Lung (tissue), 12 donors: ENCODE data around the gene STK25. TPM values are rescaled to one million over a fixed set of nuclear protein-coding genes. Genes with fewer than 3 reads are reported as not detected.

Source experiments
- ATAC-seq: fragments of 200-7000 bp; cut with Tn5 transposase; one replicate; pipeline ENCODE4 v1.9.1; 2020; ENCODE audit warnings: moderate number of reproducible peaks; ENCODE audit not compliant: insufficient read depth, low FRiP score
- DNase-seq, 3 donors: peaks; one replicate each; pipeline ENCODE4 v3.0.0-alpha.2; 2013 to 2017
- H3K27ac ChIP-seq, 2 donors: one replicate each; pipeline ENCODE4 v1.5.1; 2013; ENCODE audit warnings: mild to moderate bottlenecking in 2 of 2, moderate library complexity in 2 of 2, control low read depth in 1 of 2, inconsistent platforms in 1 of 2, low read depth in 1 of 2, low read length in 1 of 2
- H3K27me3 ChIP-seq, 3 donors: one replicate each; pipeline ENCODE4 v1.5.1; 2013; ENCODE audit warnings: low read length in 2 of 3; ENCODE audit not compliant: control insufficient read depth in 3 of 3, insufficient read depth in 3 of 3
- H3K36me3 ChIP-seq, 4 donors: one replicate each; pipeline ENCODE4 v1.5.1; 2013; ENCODE audit warnings: low read length in 4 of 4, mild to moderate bottlenecking in 1 of 4, moderate library complexity in 1 of 4; ENCODE audit not compliant: control insufficient read depth in 4 of 4, insufficient read depth in 4 of 4
- H3K4me1 ChIP-seq, 5 donors: one replicate each; pipeline ENCODE4 v1.5.1; 2013; ENCODE audit warnings: low read length in 5 of 5, mild to moderate bottlenecking in 2 of 5, moderate library complexity in 1 of 5; ENCODE audit not compliant: control insufficient read depth in 5 of 5, insufficient read depth in 5 of 5
- H3K4me3 ChIP-seq: one replicate; pipeline ENCODE4 v1.5.1; 2013; ENCODE audit warnings: mild to moderate bottlenecking, control low read depth, moderate library complexity
- H3K9ac ChIP-seq, 2 donors: one replicate each; pipeline ENCODE4 v1.5.1; 2013; ENCODE audit warnings: low read length in 2 of 2, control low read depth in 1 of 2; ENCODE audit not compliant: insufficient read depth in 1 of 2
- H3K9me3 ChIP-seq, 4 donors: one replicate each; pipeline ENCODE4 v1.5.1; 2013; ENCODE audit warnings: low read length in 3 of 4, mild to moderate bottlenecking in 1 of 4, moderate library complexity in 1 of 4; ENCODE audit not compliant: control insufficient read depth in 4 of 4, insufficient read depth in 3 of 4
- CTCF ChIP-seq: IDR thresholded peaks from 2 replicates; pipeline ENCODE4 v1.5.1; 2012; ENCODE audit warnings: mild to moderate bottlenecking; ENCODE audit errors: control extremely low read depth, extremely low read depth
- WGBS, 2 donors: extraction: QIAGEN DNeasy Blood & Tissue Kit; methylation state at CpG; one replicate each; pipeline ENCODE4 v1.1.7; 2013; 5-methylcytosine and 5-hydroxymethylcytosine counted together
- polyA plus RNA-seq, 2 donors: library from polyadenylated mRNA; stranded (reverse); fragments of 200-250 nt; gene quantifications; one replicate each; pipeline ENCODE4 v1.2.1, GENCODE V29; 2013
- total RNA-seq, 2 donors: library from RNA; depleted of rRNA in 1 of 2; stranded (reverse); fragments of >200 nt in 1 of 2; gene quantifications; one replicate each; pipeline ENCODE4 v1.2.1, GENCODE V29; 2014 to 2021
- donor health status: control.
- donor health status: control.
- donor health status: Bipolar disorder and iron deficiency.
- donor health status: healthy.
- donor health status: DM: yes; HTN: yes; CAD: no.

STK25 gene
- total and polyA plus RNA-seq, 4 donors = 126 to 182 (median 136) TPM

- DNase-seq = no peak
- Histone ChIP-seq H3K4me1 (no peaks in the 10 kb centered on the region), H3K36me3 (no peaks in the 10 kb centered on the region), H3K27me3 (no peaks in the 10 kb centered on the region), H3K9me3 (peaks cover 0 to 2% (median 0%) of the 10 kb centered on the region in 4 donors), H3K9ac (no peak overlapping the region), H3K4me3 (no peak overlapping the region), H3K27ac (no peak overlapping the region)
- no peak for ATAC-seq
- WGBS, 2 donors = 83 to 89% methylated on average over 16 to 17 of the region's 17 CpGs
- TF ChIP-seq CTCF = no peak
These were observed 26.5 kb upstream of the STK25 start for GRCh38 chr2:241534701-241535375.

DNA sequence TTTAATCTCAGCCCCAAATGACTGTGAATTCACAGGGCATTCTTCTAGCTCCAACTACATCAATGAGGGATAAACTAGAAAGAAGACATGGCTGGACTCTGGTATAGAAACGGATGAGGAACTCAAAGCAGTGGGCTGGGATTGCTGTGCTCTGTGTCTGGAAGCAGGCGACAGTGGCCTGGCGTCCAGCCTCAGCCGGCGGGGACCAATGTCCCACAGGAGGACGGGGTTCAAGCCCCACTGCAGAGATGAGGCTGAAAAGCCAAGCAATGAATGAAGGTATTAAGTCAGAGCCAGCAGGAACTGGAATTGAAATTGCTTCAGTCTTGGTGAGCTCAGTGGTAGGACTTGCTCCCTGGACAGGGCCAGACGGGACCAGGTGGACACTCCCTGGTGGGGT, 25.9 kb upstream of the STK25 start:
- DNase-seq = no peak
- 88 to 94% methylated on average over 7 of the region's 7 CpGs for WGBS, 2 donors
- H3K4me1 ChIP-seq = no peaks in the 10 kb centered on the region
- H3K4me3 ChIP-seq = no peak overlapping the region
- H3K36me3 ChIP-seq = no peaks in the 10 kb centered on the region
- no peaks in the 10 kb centered on the region for H3K27me3 ChIP-seq
- ATAC-seq = no peak
- no peak overlapping the region for H3K27ac ChIP-seq
- TF ChIP-seq CTCF = no peak
- no peak overlapping the region for H3K9ac ChIP-seq
- H3K9me3 ChIP-seq = peaks cover 0 to 2% (median 0%) of the 10 kb centered on the region in 4 donors

DNA sequence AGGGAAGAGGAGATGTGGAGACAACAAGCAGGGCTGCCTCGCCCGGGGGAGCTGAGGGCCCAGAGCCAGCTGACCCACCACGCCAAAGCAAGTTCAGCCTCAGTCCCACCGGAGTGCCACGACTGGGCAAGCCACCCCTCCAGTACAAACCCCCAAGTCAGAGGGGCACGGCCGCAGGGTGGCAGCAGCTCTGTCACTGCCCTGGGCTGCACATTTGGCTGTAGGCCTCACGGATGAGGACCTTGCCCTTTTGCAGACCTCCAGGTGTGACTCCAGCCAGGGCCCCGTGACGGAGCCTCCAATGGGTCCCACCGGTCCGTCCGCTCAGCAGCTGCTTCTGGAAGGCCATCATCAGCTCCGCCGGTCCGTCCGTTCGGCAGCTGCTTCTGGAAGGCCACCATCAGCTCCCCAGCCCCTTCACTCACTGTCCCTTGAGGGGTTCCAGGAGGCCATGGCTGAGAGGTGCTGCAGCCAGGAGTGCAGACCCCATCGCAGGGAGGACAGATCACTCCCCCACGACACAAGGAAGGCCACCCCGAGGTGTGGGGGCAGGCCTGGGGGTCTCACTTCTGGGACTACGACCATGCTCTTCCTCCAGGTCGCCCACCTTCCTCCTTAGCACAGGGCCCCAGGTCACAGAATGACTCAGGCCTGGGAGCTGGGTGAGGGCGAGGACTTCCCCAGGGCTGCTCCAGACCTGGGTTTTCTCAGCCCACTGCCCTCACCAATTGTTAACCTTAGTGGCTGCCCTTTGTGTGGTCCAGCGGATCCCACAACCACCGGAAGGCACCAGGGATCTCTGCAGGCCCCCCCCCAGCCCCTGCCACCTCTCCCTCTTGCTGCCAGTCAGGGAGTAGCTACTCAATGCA, 24.6 kb upstream of the STK25 start:
- Histone ChIP-seq H3K4me3 (no peak overlapping the region), H3K27ac (no peak overlapping the region), H3K9ac (no peak overlapping the region), H3K27me3 (no peaks in the 10 kb centered on the region), H3K36me3 (no peaks in the 10 kb centered on the region), H3K9me3 (no peaks in the 10 kb centered on the region), H3K4me1 (no peaks in the 10 kb centered on the region)
- 88 to 94% methylated on average over 24 to 26 of the region's 26 CpGs for WGBS, 2 donors
- no peak for ATAC-seq
- no peak for DNase-seq
- no peak for TF ChIP-seq CTCF
